ENCODE measurements around the gene PSMA4.
"Not testable (repeated sequence)": the region's sequence is repeated elsewhere in the genome, so short reads cannot be mapped to it uniquely, and the experiment has no call there.

Gene PSMA4

DNA sequence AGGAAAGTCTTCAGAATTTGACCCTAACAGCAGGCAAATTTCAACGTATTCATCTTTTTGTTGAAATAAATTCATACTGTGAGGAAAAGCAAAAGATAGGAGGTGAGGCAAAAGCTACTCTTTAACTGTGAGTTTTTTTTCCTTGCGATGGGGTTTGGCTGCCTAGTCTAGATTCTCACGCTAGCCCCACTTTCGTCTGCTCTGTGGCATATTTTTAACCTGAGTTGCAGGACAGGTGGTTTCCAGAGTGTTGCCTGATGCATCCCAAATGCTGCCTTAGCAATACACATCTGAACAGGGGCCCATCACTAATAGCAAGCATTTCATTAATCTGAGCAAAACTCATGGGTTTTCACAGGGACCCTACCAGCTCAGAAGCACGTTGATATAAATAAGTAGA lies 11.7 kb downstream of the PSMA4 start:
- no peak for DNase-seq (ENCODE audit: low read depth in 2 of 2)

GRCh38 chr15:78552597-78552996 lies 12.4 kb downstream of the PSMA4 start:
- no peak for DNase-seq (ENCODE audit: low read depth in 2 of 2)

DNA sequence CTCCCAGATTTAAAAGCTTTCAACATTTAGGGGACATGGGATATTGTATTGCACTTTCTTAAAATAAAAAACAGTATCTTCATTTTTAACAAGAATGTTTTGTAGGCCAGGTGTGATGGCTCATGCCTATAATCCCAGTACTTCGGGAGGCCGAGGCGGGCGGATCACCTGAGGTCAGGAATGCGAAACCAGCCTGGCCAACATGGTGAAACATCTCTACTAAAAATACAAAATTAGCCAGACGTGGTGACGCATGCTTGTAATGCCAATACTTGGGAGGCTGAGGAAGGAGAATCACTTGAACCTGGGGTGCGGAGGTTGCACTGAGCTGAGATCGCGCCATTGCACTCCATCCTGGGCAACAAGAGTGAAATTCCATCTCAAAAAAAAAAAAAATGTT lies 20.0 kb downstream of the PSMA4 start:
- not testable (repeated sequence) for DNase-seq (ENCODE audit: low read depth in 2 of 2)

- no peak for DNase-seq (ENCODE audit: low read depth in 2 of 2)
Measured at GRCh38 chr15:78561490-78561889, 21.2 kb downstream of the PSMA4 start.

DNA sequence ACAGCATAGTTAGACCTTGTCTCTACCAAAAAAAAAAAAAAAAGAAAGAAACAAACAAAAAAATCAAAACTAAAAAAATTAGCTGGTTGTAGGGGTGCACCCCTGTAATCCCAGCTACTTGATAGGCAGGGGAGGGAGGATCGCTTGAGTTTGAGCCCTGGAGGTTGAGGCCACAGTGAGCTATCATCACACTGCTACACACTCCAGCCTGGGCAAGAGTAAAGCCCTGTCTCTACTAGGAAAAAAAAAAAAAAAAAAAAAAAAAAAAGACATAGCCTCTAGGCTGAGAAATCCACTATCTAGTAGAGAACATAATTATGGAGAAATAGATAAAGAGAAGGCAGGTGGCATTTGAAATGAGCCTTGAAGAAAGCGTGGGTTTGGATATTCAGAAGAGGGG lies 22.8 kb downstream of the PSMA4 start:
- no peak for DNase-seq (ENCODE audit: low read depth in 2 of 2)

- no peak for DNase-seq (ENCODE audit: low read depth in 2 of 2)
Measured at GRCh38 chr15:78564743-78565096, 24.5 kb downstream of the PSMA4 start.

GRCh38 chr15:78565097-78565950 lies 25.1 kb downstream of the PSMA4 start, which contains the start of gene CHRNA5:
Gene CHRNA5, plus strand, starts transcription at chr15:78565520. Its CDS starts 200 bp downstream, at chr15:78565720.
- DNase-seq (ENCODE audit: low read depth in 2 of 2): peak; percentile 5 to 65

DNA sequence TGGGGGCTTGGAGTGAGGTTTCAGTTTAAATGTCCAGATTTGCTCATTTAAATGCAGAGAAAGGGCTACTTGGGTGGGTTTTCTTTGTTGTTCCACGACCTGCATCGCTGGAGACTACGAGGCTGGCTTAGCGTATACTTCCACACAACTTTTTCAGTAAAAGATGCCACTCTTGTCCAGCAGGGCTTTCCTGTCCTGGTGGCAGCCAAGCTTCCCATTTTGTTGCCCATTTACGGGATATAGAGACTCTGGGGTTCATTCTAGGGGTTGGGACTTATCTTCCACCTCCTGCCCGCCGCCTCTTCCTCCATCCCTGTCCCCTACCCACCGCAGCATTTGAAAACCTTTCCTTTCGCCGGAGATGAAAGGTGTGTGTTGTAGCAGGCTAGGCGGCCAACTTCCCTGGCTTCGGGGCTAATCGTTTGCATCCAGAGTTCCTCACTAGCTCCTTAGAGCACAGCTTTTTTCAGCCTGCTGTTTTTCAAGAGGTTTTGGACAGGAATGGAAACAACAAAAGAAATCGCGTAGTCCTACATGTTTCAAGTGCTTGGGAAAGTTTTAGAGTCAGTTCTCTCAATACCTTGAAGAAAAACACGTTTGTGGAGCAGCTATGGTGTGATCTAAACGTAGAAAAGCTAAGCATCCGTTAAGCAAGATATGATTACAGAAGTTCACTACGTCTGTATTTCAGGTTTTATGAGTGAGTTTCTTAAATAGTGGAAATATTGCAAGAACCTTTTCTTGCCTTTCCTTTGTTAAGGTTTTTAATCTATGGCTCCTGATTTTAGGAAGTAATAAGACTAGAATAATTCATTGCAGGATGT lies 25.9 kb downstream of the PSMA4 start:
- DNase-seq (ENCODE audit: low read depth in 2 of 2): no peak

DNA sequence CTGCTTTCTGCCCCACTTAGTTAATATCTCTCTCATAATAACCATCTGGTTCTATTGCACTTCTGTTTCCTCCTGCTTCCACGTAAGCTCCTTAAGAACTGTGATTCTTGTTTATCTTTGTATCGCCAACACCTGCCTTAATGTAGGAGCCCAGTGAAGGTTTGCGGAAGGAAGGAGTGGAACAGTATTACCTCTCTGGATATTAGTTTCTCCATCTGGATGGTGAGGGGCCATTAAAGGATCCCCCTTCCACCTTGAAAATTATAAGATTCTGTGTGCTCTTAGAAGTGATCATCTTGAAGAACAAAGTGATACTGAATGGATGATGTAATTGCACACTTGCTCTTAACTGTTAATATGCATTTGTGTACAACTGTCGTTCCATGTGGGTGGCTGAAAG lies 27.3 kb downstream of the PSMA4 start:
- no peak for DNase-seq (ENCODE audit: low read depth in 2 of 2)

- DNase-seq (ENCODE audit: low read depth in 2 of 2): no peak
Measured at GRCh38 chr15:78570710-78571109, 30.5 kb downstream of the PSMA4 start.

GRCh38 chr15:78571382-78571781 lies 31.1 kb downstream of the PSMA4 start:
- DNase-seq (ENCODE audit: low read depth in 2 of 2): no peak

DNA sequence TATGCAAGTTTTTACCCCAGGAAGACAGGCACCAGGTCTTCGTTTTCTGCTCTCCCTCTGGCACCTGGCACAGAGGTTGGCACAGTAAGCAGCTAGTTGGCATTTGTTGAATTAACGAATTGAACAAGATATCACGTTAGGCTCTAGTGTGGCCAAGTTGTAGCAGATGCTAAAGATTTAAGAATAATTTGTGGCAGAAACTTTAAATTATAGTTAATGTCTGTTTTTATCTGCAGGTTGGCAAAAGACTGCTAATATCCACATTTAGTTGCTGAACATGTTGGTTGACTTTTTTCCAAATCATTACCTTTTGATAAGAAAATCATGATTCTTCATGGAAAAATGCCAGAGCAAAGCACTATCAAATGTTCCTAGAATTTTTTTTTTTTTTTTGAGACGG lies 33.2 kb downstream of the PSMA4 start:
- DNase-seq (ENCODE audit: low read depth in 2 of 2): no peak

DNA sequence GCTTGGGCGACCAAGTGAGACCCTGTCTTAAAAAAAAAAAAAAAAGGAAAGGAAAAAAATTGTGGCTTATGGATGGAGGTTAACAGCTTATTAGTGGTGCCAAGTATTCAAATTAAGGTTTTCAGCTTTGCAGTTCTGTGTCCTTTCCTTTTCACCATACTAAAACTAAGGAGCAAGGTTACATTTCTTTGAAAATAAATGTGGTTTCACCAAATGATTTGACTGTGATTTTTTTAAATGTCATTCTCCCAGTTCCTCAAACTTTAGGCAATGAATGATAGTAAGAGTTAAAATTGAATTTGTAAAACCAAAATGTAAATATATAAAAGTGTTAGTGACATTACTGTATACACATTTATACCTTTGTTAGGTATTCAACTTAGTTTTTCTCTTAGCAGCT lies 34.7 kb downstream of the PSMA4 start:
- no peak for DNase-seq (ENCODE audit: low read depth in 2 of 2)

GRCh38 chr15:78597583-78597982 lies 57.3 kb downstream of the PSMA4 start:
- DNase-seq (ENCODE audit: low read depth in 2 of 2): no peak

- DNase-seq (ENCODE audit: low read depth in 2 of 2): no peak
Measured at GRCh38 chr15:78598348-78598747, 58.1 kb downstream of the PSMA4 start.

DNA sequence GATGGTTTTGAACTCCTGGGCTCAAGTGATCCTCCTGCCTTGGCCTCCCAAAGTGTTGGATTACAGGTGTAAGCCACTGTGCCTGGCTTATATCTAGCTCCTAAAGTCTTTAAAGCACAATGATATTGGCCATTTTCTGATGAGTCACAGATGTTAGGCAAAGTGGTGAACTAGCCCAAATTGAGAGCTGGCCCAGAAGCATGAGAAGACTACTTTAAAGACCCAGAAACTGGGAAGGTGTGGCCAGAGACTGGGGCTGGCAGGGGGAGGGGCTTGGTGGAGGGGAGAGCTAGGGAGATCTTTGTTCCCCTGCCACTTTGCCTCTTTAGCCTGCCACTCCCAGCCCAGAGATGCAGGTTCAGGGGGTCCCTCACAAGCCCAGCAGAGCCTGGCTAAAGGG lies 58.9 kb downstream of the PSMA4 start:
- DNase-seq (ENCODE audit: low read depth in 2 of 2): no peak
